NOMO-1 (cell line): ENCODE measurements around the gene PLAC1.
A peak's percentile ranks its signal among the peaks of the same experiment; 100 is the strongest.

Experiments
- DNase-seq, 2 experiments: peaks; one replicate each; lab custom pipeline; 2025; ENCODE audit not compliant: unreplicated experiment in 2 of 2; lab: John Stamatoyannopoulos, UW

PLAC1 gene

GRCh38 chrX:134545510-134545909, 112.8 kb downstream of the PLAC1 start:
- DNase-seq, result no peak

- DNase-seq, result no peak
Measured at GRCh38 chrX:134544513-134545151, 113.6 kb downstream of the PLAC1 start.

GRCh38 chrX:134544135-134544512, 114.1 kb downstream of the PLAC1 start:
- DNase-seq, result no peak

- DNase-seq, result no peak
Measured at GRCh38 chrX:134543288-134543687, 115.0 kb downstream of the PLAC1 start.

GRCh38 chrX:134542485-134542884, 115.8 kb downstream of the PLAC1 start:
- no peak for DNase-seq

GRCh38 chrX:134541906-134542305, 116.4 kb downstream of the PLAC1 start:
- no peak for DNase-seq

- DNase-seq, result no peak
Measured at GRCh38 chrX:134538316-134538715, 120.0 kb downstream of the PLAC1 start.

- no peak for DNase-seq
Measured at GRCh38 chrX:134537179-134537955, 120.9 kb downstream of the PLAC1 start.

GRCh38 chrX:134533952-134534351, 124.3 kb downstream of the PLAC1 start:
- DNase-seq, result no peak

- DNase-seq, result no peak
Measured at GRCh38 chrX:134533352-134533751, 124.9 kb downstream of the PLAC1 start.

- DNase-seq, result no peak
Measured at GRCh38 chrX:134530845-134531244, 127.4 kb downstream of the PLAC1 start.

GRCh38 chrX:134529481-134529880, 128.8 kb downstream of the PLAC1 start:
- no peak for DNase-seq

- no peak for DNase-seq
Measured at GRCh38 chrX:134528960-134529359, 129.3 kb downstream of the PLAC1 start.

- DNase-seq, result no peak
Measured at GRCh38 chrX:134526399-134526798, 131.9 kb downstream of the PLAC1 start.

GRCh38 chrX:134525086-134525792, 133.0 kb downstream of the PLAC1 start:
- no peak for DNase-seq

GRCh38 chrX:134524181-134524580, 134.1 kb downstream of the PLAC1 start:
- no peak for DNase-seq

- peak in 1 of 2 experiments; percentile 43 for DNase-seq
Measured at GRCh38 chrX:134520860-134521390, 137.3 kb downstream of the PLAC1 start.
